Stimulated activated CD4-positive, alpha-beta T cell treated with anti-CD3 and anti-CD28 coated beads, Interleukin-1b, Interleukin-23, amount 100 ng/mL, for 48 hours (primary cell): ENCODE results near the gene CC2D1A.
A peak's percentile ranks its signal among the peaks of the same experiment; 100 is the strongest.
"Not testable (repeated sequence)": the region's sequence is repeated elsewhere in the genome, so short reads cannot be mapped to it uniquely, and the experiment has no call there.

Source experiments
- DNase-seq: peaks from one replicate; pipeline ENCODE4 v3.0.0-alpha.2; 2020

The CC2D1A gene

DNA sequence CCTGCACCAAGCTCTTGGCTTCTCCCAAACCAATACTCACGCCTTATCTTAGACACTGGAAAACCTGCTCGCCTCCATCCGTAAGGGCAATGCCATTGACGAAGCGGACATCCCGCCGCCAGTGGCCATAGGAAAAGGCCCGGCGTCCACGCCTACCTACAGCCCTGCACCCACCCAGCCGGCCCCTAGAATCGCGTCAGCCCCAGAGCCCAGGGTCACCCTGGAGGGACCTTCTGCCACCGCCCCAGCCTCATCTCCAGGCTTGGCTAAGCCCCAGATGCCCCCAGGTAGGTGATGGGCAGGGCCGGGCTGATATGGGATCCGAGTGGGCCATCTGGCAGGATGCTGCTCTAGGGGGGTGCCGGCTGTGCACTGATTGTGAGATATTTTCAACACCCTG lies 7.4 kb downstream of the CC2D1A start:
- no peak for DNase-seq

DNA sequence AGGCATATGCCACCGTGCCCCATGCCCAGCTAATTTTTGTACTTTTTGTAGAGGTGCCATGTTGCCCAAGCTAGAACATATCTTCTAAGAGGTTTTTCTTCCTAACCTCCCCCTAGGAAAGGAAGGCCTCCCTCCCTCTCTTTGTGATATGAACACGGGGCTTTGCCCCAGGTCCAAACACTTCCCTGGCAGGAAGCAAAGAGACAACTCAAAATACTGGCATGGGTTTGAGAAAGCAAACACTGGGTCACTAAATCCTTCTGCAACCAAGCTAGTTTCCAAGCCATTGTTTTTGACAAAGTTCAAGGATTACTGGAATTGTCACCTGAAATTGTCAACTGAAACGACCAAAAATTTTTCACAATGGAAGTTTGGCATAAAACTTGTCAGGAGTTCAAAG lies 8.8 kb downstream of the CC2D1A start:
- no peak for DNase-seq

DNA sequence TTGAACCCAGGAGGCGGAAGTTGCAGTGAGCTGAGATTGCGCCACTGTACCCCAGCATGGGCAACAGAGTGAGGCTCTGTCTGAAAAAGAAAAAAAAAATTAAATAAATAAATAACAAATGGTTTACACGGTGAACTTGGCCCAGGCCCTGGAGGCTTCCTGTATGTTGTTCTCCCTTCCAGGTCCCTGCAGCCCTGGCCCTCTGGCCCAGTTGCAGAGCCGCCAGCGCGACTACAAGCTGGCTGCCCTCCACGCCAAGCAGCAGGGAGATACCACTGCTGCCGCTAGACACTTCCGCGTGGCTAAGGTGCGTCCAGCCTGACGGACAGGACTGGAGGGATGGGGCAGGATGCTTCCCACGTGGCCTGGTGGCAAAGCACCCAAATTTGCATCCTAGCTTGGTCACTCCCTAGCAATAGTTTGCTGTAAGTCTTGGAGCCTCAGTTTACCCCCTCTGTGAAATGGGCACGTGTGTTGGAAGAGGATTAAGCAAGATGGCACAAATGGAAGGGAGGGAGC lies 11.9 kb downstream of the CC2D1A start:
- DNase-seq: no peak

DNA sequence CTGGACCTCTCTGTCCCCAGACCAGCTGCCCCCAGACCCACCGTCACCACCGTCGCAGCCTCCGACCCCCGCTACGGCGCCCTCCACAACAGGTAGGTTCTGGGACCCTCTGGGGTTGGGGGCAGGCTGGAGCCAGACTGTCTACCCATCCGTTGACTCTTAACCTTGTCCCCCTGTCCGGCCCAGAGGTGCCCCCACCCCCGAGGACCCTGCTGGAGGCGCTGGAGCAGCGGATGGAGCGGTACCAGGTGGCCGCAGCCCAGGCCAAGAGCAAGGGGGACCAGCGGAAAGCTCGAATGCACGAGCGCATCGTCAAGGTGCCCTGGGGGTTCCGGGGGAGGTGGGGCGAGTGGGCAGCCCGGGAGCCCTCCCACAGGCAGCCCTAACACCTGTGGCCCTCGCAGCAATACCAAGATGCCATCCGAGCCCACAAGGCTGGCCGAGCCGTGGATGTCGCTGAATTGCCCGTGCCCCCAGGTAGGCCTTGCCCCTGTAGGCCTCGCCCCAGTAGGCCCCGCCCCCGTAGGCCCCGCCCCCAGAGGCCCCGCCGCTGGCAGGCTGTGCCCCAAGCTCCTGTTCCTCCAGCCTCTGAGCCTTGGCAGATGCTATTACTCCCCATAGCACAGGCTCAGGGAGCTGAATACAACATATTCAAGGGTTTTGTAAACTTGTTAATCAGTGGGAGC lies 12.9 kb downstream of the CC2D1A start:
- DNase-seq: no peak

DNA sequence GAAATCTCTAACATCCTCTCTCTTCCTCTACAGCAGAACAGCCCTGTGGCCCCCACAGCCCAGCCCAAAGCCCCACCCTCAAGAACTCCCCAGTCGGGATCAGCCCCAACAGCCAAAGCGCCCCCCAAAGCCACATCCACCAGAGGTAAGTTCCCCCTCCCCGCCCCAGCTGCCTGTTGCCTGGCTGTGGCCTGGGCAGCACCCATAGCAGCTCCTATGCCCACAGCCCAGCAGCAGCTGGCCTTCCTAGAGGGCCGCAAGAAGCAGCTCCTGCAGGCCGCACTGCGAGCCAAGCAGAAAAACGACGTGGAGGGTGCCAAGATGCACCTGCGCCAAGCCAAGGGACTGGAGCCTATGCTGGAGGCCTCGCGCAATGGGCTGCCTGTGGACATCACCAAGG lies 14.5 kb downstream of the CC2D1A start:
- DNase-seq: no peak

DNA sequence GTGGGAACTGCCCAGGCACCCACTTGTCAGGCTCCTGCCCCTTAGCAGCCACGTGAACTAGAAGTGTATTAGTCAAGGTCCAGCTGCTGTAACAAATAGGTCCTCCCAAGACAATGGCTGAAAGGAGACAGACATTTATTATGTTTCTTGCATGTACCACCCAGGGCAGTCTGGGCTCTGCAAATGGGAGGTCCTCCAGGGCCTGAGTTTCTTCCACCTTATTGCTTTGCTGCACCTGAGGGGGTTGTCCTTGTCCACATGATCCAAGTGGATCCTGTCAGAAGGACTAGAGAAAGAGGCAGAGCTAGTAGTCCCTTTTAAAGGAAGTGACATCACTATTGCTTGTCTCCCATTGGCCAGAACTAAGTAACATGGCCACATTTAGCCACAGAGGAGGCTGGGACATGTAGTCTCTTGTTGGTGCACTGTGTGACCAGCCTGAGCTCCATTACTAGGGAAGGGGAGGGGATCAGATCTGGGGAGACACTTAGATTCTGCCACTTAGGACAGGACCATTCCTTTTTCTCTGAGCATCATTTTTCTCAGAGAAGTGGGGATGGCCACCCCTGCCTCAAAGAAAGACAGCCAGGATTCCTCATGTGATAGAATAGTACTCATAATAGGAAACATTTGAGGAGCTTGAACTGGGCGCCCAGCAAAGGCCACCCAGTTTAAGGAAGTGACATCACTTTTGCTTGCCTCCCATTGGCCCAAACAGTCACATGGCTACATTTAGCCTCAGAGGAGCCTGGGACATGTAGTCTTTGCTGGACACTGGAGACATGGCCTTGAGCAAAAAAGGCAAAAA lies 15.1 kb downstream of the CC2D1A start:
- DNase-seq: peak; percentile 34

DNA sequence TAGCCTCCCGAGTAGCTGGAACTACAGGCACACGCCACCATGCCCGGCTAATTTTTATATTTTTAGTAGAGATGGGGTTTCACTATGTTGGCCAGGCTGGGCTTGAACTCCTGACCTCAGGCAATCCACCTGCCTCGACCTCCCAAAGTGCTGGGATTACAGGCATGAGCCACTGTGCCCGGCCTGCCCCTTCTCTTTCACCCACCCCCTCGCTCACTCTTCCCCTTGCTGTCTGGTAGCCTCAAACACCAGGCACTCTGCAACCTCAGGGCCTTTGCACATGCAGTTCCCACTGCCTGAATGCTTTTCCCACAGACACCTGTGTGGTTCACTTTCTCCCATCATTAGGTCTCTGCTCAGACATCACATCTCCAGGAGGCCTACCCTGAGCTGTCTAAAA lies 16.1 kb downstream of the CC2D1A start:
- DNase-seq: not testable (repeated sequence)

DNA sequence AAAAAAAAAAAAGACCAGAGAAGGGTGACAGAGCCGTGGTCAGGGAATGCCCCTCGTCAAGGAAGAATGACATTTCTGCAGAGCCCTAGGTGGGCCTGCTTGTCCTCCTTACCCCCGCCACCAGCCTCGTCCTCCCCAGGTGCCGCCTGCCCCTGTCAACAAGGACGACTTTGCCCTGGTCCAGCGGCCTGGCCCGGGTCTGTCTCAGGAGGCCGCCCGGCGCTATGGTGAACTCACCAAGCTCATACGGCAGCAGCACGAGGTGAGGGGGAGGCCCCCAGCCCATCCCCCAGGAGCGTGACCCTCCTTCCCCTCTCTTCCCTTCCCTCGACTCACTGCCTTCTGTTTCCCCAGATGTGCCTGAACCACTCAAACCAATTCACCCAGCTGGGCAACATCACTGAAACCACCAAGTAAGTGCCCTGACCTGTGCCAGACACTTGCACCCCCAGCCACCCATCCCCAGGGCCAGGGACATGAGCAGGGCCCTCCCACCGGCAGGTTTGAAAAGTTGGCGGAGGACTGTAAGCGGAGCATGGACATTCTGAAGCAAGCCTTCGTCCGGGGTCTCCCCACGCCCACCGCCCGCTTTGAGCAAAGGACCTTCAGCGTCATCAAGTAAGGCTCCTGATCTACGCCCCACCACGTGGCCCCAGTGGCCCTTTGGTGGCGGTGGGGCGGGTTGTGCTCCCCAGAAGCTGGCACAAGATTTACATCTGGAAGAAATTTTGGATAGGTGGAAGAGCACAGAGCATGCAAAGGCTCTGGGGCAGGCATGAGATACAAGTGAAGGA lies 17.4 kb downstream of the CC2D1A start:
- no peak for DNase-seq

DNA sequence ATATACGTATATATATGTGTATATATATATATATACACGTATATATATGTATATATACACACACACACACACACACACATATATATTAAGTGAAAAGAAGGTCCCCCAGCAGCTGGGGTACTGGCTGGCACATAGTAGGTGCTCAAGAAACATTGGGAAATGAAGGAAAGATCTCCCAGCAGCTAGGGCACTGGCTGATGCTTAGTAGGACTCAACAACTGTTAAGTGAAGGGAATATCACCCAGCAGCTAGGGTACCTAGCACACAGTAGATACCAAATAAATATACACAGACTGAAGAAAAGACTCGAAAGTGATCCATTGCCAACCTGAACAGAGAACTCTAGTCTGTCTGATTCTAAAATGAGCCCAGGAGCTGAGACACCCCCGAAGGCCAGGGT lies 20.0 kb downstream of the CC2D1A start:
- DNase-seq: no peak

DNA sequence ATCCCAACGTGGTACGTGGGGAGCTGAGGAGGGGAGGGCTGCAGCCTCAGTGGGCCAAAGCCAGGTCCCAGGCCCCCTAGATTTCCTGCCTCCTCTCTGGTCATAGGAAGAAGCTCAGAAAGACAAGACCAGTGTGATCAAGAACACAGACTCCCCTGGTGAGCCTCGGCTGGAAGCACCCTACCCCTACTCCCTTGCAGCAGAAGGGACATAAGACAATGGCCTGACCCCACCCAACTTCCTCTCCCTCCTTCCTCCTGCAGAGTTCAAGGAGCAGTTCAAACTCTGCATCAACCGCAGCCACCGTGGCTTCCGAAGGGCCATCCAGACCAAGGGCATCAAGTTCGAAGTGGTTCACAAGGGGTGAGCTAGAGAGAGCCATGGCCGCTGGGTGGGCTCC lies 20.7 kb downstream of the CC2D1A start:
- no peak for DNase-seq

DNA sequence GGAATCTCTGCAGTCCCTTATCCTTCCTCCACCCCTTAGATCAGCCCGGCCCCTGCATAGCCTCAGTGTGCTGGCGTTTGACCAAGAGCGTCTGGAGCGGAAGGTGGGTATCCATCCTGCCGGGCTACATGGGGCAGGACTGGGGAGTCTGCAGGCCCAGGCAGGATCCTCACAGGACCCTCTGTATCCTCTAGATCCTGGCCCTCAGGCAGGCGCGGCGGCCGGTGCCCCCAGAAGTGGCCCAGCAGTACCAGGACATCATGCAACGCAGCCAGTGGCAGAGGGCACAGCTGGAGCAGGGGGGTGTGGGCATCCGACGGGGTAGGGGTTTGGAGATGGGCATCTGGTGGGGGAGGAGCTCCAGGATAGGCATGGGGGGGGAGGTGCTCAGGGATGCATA lies 23.3 kb downstream of the CC2D1A start:
- no peak for DNase-seq

DNA sequence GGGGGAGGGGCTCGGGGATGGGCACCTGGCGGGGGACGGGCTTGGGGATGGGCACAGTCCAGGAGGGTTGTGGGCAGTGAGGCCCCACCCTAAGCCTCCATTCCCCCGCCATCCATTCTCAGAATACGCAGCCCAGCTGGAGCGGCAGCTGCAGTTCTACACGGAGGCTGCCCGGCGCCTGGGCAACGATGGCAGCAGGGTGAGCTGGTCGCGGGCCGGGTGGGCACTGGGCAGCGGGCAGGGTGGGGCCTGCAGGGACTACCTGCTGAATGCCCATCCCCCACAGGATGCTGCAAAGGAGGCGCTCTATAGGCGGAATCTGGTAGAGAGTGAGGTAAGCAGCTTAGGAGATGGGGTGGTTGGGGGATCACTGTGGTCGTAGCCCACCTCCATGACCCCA lies 24.0 kb downstream of the CC2D1A start:
- DNase-seq: no peak

DNA sequence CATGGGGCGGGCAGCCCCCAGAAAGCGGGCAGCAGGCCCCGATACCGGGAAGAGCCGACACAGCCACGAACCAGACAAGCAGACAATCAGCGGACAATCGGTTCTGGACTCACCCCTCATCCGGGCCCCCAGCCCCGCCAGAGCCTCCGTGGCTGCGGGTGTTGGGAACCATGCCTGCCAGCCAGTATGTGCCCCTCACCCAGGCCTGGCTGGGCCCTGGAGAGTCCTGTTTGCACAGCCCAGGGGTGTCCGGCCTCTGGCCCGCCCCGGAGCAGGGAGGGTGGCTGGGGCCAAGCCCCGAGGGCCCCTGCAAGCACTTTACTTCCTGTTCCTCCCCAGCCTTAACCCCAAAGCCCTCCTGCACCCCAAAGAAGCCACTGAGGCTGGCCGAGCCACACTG lies 24.4 kb downstream of the CC2D1A start:
- no peak for DNase-seq

DNA sequence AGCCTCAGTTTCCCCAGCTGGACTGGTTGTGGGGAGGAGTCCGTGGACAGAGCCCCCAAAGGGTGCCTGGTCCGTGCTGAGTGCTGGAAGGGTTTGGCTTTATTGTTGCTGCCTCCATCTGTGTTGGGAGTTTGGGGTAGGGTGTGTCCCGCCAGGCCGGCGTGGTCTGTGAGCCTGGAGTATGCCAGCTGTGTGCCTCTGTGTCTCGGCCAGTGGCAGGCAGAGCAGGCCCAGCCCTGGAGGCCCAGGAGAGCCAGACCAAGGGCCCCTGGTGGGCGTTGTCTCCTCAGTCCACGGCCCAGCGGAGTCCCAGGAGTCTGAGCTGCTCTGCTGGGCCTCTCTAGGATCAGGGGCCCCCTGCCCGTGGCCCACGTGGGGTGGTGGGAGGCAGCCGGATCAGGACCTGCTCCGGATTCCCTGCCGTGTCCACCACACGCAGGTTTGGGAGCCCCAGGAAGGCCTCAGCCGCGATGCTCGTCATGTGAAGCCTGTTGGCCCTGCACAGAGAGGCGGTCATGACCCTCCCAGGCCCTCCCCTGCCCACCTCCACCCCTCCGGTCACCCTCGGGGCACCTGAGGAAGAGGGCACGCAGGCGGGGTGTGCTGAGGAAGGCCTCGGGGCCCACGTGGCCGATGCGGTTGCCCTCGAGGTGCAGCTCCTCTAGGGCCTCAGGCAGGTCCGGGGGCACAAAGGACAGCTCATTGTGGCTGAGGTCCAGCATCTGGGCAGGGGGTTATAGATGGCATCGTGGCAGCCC lies 25.6 kb downstream of the CC2D1A start:
- no peak for DNase-seq

DNA sequence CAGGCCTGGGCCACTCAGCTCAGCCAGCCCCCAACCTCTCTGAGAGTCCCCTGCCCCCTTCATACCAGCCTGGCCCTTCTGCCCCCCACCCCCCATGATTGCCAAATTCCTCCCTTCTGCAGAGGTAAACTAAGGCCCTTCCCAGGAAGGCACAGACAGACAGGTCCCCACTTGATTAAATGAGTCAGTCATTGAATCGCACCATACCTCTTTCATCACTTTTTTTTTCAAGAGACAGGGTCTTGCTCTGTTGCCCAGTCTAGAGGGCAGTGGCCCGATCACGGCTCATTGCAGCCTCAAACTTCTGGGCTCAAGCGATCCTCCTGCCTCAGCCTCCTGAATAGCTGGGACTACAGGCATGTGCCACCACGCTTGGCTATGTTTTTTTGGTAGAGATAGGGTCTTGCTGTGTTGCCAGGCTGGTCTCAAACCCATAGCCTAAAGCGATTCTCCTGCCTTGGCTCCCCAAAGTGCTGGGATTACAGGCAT lies 26.2 kb downstream of the CC2D1A start:
- DNase-seq: no peak

DNA sequence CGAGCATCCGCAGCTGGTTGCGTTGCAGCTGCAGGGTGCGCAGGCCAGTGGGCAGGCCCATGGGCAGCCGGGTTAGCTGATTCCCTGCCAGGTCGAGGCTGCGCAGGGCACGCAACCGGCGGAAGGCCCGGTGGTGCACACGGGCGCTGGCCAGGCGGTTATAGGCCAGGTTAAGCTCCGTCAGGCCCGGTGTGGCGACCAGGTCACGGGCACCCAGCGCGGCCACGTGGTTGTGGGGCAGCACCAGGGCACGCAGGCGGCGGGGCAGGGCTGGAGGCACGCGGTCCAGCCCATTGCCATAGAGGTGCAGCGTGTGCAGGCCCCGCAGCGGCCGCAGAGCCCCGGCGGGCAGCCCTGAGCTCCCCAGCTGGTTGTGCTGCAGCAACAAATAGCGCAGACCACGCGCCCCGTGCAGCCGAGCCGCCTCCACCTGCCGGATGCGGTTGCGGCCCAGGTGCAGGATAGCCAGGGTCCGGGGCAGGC lies 27.0 kb downstream of the CC2D1A start:
- no peak for DNase-seq

DNA sequence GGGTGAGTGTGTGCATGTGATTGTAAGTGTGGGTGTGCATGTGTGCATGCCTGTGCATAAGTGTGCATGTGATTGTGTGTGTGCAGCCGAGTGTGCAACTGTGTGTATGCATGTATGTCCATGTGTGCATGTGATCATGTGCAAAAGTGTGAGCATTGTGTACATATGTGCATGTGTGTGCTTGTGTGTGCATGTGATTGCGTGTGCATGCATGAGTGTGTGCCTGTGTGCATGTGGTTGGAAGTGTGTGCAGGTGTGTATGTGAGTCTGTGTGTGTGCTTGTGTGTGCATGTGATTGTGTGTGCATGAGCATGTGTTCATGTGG lies 28.7 kb downstream of the CC2D1A start:
- no peak for DNase-seq

DNA sequence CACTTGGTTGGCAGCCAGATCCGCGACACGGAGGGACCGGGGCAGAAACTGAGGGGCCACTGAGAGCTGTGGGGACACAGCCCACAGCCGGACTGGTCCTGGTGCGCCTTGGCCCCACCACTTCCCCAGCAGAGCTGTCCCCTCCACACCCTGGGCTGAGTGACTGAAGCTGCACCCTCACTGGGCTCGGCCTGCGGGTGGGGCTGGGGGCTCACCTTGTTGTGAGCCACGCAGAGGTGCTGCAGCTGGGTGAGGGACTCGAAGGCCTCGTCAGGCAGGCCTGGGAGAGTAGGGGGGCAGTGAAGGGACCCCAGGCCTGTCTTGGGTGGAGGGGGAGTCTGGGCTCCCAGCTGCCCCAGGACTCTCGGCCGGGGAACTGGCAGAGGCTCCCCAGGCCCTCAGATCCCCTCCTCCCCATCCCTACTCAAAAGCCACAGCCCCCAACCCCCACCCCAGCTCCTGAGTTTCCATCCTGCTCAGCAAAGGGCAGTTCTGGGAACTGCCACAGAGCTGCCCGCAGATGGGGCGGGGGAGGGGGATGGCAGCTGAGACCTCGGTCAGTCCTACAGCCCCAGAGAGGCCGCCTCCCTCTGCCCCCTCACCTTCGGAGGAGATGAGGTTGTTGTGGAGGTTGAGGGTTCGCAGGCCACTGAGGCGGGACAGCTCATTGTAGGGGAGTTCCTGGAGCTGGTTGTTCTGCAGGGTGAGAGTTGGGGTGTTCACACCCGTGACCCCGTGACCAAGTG lies 29.9 kb downstream of the CC2D1A start:
- DNase-seq: no peak

DNA sequence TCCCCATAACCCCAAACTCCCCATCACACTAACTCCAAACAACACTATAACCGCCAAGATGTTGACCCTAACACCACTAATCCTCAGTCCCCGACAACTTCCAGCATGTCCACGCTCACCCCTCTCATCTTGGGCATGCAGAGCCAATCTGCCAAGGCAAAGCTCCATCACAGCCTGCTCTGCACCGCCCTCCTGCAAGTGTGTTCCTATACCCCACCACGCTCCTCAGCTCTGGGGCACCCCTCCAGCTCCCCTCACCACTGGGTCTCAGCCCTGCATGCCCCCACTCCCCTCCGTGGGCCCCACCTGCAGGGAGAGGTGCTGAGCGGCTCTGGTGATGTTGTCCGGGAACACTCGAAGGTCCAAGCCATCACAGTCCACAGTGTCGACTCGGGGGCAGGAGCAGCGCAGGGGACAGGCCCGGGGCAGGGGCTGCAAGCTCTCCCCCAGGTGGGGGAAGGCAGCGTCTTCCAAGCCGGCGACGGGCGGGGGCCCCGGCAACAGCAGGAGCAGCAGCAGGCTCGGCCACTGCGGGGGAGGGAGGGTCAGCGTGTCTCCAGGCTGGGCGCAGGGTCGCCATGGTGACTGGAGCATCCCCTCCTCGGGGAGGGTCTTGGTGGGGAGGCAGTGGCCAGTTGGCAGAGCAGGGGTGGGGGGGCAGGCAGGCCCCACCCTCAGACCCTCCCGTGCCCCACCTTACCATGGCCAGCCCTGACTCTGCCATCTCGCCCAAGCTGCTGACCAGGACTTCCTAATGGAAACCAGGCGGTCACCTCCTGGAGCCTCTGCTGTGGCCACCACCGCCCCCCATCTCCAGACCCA lies 31.7 kb downstream of the CC2D1A start:
- DNase-seq: no peak

DNA sequence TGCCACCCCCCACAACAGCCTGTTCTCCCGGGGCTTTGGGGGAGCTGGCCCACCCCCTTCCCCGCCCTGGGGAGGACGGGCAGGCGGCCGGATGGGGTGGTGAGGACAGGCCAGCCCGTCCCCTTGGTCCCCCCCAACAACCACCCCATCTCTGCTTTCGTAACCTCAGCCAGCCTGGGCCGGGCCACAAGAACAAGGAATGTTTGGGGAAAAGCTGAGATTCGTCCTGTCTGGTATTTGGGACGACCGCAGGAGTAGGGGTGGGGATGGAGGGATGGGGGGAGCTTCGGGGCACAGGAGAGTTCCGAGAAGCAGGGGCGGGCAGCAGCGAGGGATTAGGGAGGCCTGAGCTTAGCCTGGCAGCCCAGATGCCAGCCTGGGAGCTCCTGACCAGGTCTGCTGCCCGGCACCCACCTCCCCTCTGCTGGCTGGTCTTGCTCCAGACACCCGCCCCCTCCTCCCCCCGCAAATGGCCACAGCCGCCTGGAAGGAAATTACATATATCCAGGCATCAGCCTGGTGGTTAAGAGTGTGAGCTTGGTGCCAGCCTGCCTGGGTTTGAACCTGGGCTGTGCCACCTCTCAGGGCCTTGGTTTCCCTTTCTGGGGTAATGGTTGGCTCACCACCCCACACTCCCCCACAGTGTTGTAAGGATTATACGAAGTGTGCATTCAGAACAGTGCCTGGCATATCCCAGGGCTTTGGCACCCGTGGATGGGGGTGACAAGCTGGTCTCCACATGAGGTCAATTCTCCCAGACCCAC lies 32.5 kb downstream of the CC2D1A start, which contains the start of gene PODNL1:
Gene PODNL1, minus strand, starts transcription at position 117 of the 764 bp plus-strand sequence. CDS start 236 bp downstream, outside the sequence.
- DNase-seq: no peak
